ENCODE data around the gene KCNK1. TPM values are rescaled to one million over a fixed set of nuclear protein-coding genes. Genes with fewer than 3 reads are reported as not detected.

The KCNK1 gene
- total RNA-seq, 1 experiment from 2014 or later = not detected

DNA sequence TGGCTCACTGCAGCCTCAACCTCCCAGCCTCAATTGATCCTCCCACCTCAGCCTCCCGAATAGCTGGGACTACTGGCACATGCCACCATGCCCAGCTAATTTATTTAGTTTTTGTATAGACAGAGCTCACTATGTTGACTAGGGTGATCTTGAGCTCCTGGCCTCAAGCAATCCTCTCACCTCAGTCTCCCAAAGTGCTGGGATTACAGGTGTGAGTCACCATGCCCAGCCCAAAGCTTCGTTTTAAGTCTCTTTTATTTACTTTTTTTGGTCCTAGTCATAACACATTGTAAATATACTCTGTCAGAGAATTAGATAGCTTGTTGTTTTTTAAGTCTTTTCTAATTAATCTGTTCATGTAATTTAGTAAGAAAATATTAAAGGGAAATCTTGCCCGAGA, 42.8 kb downstream of the KCNK1 start:
- ChIA-PET CTCF (no interaction called here), POLR2A (interaction anchor here (0.6 kb wide), 1 partner anchor 33 kb away, joined by 3 read pairs; no protein-coding TSS in a partner anchor)
- Mint-ChIP-seq H3K9me3 (ENCODE audit: unreplicated experiment) (no peaks in the 10 kb centered on the region), H3K27me3 (ENCODE audit: insufficient read depth, unreplicated experiment) (peaks cover 7% of the 10 kb centered on the region), H3K36me3 (ENCODE audit: insufficient read depth, unreplicated experiment) (no peaks in the 10 kb centered on the region), H3K27ac (ENCODE audit: unreplicated experiment) (no peak overlapping the region), H3K4me1 (ENCODE audit: low read depth, unreplicated experiment) (peaks cover 8% of the 10 kb centered on the region), H3K4me3 (ENCODE audit: unreplicated experiment) (no peak overlapping the region)
- TF ChIP-seq, protein P1, sequence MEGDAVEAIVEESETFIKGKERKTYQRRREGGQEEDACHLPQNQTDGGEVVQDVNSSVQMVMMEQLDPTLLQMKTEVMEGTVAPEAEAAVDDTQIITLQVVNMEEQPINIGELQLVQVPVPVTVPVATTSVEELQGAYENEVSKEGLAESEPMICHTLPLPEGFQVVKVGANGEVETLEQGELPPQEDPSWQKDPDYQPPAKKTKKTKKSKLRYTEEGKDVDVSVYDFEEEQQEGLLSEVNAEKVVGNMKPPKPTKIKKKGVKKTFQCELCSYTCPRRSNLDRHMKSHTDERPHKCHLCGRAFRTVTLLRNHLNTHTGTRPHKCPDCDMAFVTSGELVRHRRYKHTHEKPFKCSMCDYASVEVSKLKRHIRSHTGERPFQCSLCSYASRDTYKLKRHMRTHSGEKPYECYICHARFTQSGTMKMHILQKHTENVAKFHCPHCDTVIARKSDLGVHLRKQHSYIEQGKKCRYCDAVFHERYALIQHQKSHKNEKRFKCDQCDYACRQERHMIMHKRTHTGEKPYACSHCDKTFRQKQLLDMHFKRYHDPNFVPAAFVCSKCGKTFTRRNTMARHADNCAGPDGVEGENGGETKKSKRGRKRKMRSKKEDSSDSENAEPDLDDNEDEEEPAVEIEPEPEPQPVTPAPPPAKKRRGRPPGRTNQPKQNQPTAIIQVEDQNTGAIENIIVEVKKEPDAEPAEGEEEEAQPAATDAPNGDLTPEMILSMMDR (IDR thresholded peaks at IDR 0.05; ENCODE audit: insufficient read depth in 1 of 2, low read depth in 1 of 2, low read length in 1 of 2, severe bottlenecking in 1 of 2, unreplicated experiment in 1 of 2) = no peak
- no TSS peak for BruUV-seq (replicated peaks)
- Histone ChIP-seq H3K4me3 (ENCODE audit: low read depth, low read length) (no peak overlapping the region), H3K9me3 (no peaks in the 10 kb centered on the region), H3K36me3 (ENCODE audit: control insufficient read depth, insufficient read depth, low read length) (no peaks in the 10 kb centered on the region), H3K4me1 (peaks cover 14% of the 10 kb centered on the region; the same call in 1 of the 2 replicates), H3K27me3 (replicated peaks; ENCODE audit: control insufficient read depth, insufficient read depth, low read length) (no peaks in the 10 kb centered on the region)
- DNase-seq = no peak
- intact Hi-C loops (cut with micrococcal nuclease; ENCODE audit: unreplicated experiment) = no loop called here

DNA sequence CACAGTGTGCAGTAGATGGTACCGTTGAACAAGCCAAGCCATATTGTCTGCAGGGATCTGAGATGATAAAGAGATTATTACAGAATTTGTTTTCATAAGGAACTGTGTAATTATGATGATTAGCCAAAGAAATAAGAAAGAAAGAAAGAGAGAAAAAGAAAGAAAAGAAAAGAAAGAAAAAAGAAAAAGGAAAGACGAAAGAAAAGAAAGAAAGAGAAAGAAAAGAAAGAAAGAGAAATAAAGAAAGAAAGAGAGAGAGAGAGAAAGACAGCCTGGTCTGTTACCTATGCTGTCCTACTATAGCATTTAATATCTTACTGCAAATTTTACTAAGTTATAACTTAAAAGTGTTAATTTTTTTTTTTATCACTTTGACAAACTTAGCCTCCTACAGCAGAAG, 43.6 kb downstream of the KCNK1 start:
- H3K4me3 Mint-ChIP-seq (ENCODE audit: unreplicated experiment) = no peak overlapping the region
- Histone ChIP-seq H3K4me1 (peaks cover 14% of the 10 kb centered on the region; the same call in 1 of the 2 replicates), H3K36me3 (ENCODE audit: control insufficient read depth, insufficient read depth, low read length) (no peaks in the 10 kb centered on the region), H3K27me3 (replicated peaks; ENCODE audit: control insufficient read depth, insufficient read depth, low read length) (no peaks in the 10 kb centered on the region), H3K9me3 (no peaks in the 10 kb centered on the region), H3K4me3 (ENCODE audit: low read depth, low read length) (no peak overlapping the region)
- H3K27ac Mint-ChIP-seq (ENCODE audit: unreplicated experiment) = no peak overlapping the region
- BruUV-seq (replicated peaks) = no TSS peak
- peaks cover 8% of the 10 kb centered on the region for H3K4me1 Mint-ChIP-seq (ENCODE audit: low read depth, unreplicated experiment)
- CTCF ChIA-PET = no interaction called here
- peaks cover 12% of the 10 kb centered on the region for H3K27me3 Mint-ChIP-seq (ENCODE audit: insufficient read depth, unreplicated experiment)
- POLR2A ChIA-PET = no interaction called here
- no peaks in the 10 kb centered on the region for H3K9me3 Mint-ChIP-seq (ENCODE audit: unreplicated experiment)
- DNase-seq = no peak
- no peaks in the 10 kb centered on the region for H3K36me3 Mint-ChIP-seq (ENCODE audit: insufficient read depth, unreplicated experiment)
- intact Hi-C loops (cut with micrococcal nuclease; ENCODE audit: unreplicated experiment) = no loop called here
- TF ChIP-seq, protein P1 (IDR thresholded peaks at IDR 0.05; ENCODE audit: insufficient read depth in 1 of 2, low read depth in 1 of 2, low read length in 1 of 2, severe bottlenecking in 1 of 2, unreplicated experiment in 1 of 2) = no peak

DNA sequence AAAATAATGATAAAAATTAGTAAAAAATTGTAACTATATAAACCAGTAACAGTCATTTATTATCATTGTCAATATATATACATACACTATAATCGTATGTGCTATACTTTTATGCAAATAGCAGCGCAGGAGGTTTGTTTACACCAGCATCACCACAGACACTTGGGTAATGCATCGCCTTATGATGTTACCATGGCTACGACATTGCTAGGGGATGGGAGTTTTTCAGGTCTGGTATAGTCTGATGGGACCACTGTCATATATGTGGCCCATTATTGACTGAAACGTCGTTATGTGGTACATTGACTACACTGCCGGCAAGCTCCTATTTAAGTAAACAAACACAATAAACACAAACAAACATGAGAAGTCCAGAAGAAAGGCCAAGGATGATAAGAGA, 45.6 kb downstream of the KCNK1 start:
- no TSS peak for BruUV-seq (replicated peaks)
- H3K4me1 ChIP-seq = peaks cover 12% of the 10 kb centered on the region; the same call in 1 of the 2 replicates
- intact Hi-C loops (cut with micrococcal nuclease; ENCODE audit: unreplicated experiment) = no loop called here
- peaks cover 8% of the 10 kb centered on the region for H3K4me1 Mint-ChIP-seq (ENCODE audit: low read depth, unreplicated experiment)
- H3K9me3 Mint-ChIP-seq (ENCODE audit: unreplicated experiment) = no peaks in the 10 kb centered on the region
- no peaks in the 10 kb centered on the region for H3K27me3 ChIP-seq (replicated peaks; ENCODE audit: control insufficient read depth, insufficient read depth, low read length)
- no peaks in the 10 kb centered on the region for H3K9me3 ChIP-seq
- no peak overlapping the region for H3K4me3 ChIP-seq (ENCODE audit: low read depth, low read length)
- no peaks in the 10 kb centered on the region for H3K36me3 Mint-ChIP-seq (ENCODE audit: insufficient read depth, unreplicated experiment)
- TF ChIP-seq, protein P1 (IDR thresholded peaks at IDR 0.05; ENCODE audit: insufficient read depth in 1 of 2, low read depth in 1 of 2, low read length in 1 of 2, severe bottlenecking in 1 of 2, unreplicated experiment in 1 of 2) = no peak
- no peak overlapping the region for H3K4me3 Mint-ChIP-seq (ENCODE audit: unreplicated experiment)
- DNase-seq = no peak
- CTCF ChIA-PET = no interaction called here
- H3K36me3 ChIP-seq (ENCODE audit: control insufficient read depth, insufficient read depth, low read length) = no peaks in the 10 kb centered on the region
- no peak overlapping the region for H3K27ac Mint-ChIP-seq (ENCODE audit: unreplicated experiment)
- POLR2A ChIA-PET = no interaction called here
- H3K27me3 Mint-ChIP-seq (ENCODE audit: insufficient read depth, unreplicated experiment) = peaks cover 12% of the 10 kb centered on the region
